GM18511 (cell line): ENCODE measurements around the gene KRTAP10-12.

Experiments
- ATAC-seq: cut with Tn5 transposase; IDR thresholded peaks from one replicate; pipeline ENCODE4 v1.9.1; 2021; ENCODE audit warnings: mild to moderate bottlenecking, moderate library complexity; ENCODE audit not compliant: unreplicated experiment

The KRTAP10-12 gene

GRCh38 chr21:44710756-44711326, 13.9 kb downstream of the KRTAP10-12 start:
- ATAC-seq, result no peak

GRCh38 chr21:44711327-44712202, 14.6 kb downstream of the KRTAP10-12 start, which contains the start of gene TSPEAR:
Gene TSPEAR, minus strand, starts transcription at chr21:44711572. Its CDS starts 58 bp downstream, at chr21:44711514.
- ATAC-seq, result no peak

- no peak for ATAC-seq
Observed at GRCh38 chr21:44712203-44713028, 15.4 kb downstream of the KRTAP10-12 start.

- no peak for ATAC-seq
Observed at GRCh38 chr21:44713130-44713529, 16.2 kb downstream of the KRTAP10-12 start.

- no peak for ATAC-seq
Observed at GRCh38 chr21:44713846-44714245, 16.9 kb downstream of the KRTAP10-12 start.

GRCh38 chr21:44714905-44715304, 17.9 kb downstream of the KRTAP10-12 start:
- no peak for ATAC-seq

- ATAC-seq, result no peak
Observed at GRCh38 chr21:44716984-44717383, 20.0 kb downstream of the KRTAP10-12 start.

- ATAC-seq, result no peak
Observed at GRCh38 chr21:44718093-44718492, 21.1 kb downstream of the KRTAP10-12 start.

GRCh38 chr21:44718571-44718970, 21.6 kb downstream of the KRTAP10-12 start:
- ATAC-seq, result no peak

- no peak for ATAC-seq
Observed at GRCh38 chr21:44720170-44720569, 23.2 kb downstream of the KRTAP10-12 start.

- ATAC-seq, result no peak
Observed at GRCh38 chr21:44722731-44723130, 25.8 kb downstream of the KRTAP10-12 start.

GRCh38 chr21:44723177-44724131, 26.5 kb downstream of the KRTAP10-12 start:
- ATAC-seq, result no peak

GRCh38 chr21:44724196-44724595, 27.2 kb downstream of the KRTAP10-12 start:
- no peak for ATAC-seq

GRCh38 chr21:44724926-44725325, 28.0 kb downstream of the KRTAP10-12 start:
- no peak for ATAC-seq

GRCh38 chr21:44726826-44727225, 29.9 kb downstream of the KRTAP10-12 start:
- no peak for ATAC-seq

- no peak for ATAC-seq
Observed at GRCh38 chr21:44727321-44727720, 30.3 kb downstream of the KRTAP10-12 start.

- no peak for ATAC-seq
Observed at GRCh38 chr21:44727757-44728156, 30.8 kb downstream of the KRTAP10-12 start.

- no peak for ATAC-seq
Observed at GRCh38 chr21:44728716-44729115, 31.7 kb downstream of the KRTAP10-12 start.

- no peak for ATAC-seq
Observed at GRCh38 chr21:44729336-44730027, 32.5 kb downstream of the KRTAP10-12 start.

GRCh38 chr21:44730028-44730395, 33.0 kb downstream of the KRTAP10-12 start:
- no peak for ATAC-seq
